Stimulated activated CD8-positive, alpha-beta memory T cell treated with anti-CD3 and anti-CD28 coated beads, Interleukin-7, amount 100 ng/mL, for 1 hour (primary cell): ENCODE measurements around the gene TRDMT1.

Experiments
- DNase-seq, 2 donors: peaks; one replicate each; pipeline ENCODE4 v3.0.0-alpha.2; 2020; ENCODE audit warnings: low read depth in 2 of 2

The TRDMT1 gene

GRCh38 chr10:17100586-17100985 is 100.9 kb downstream of the TRDMT1 start:
- no peak for DNase-seq

GRCh38 chr10:17098012-17098411 is 103.5 kb downstream of the TRDMT1 start:
- no peak for DNase-seq
